Ammon's horn (tissue), 1 donor: Measurements from ENCODE around the gene SLC25A26.
"Not testable (repeated sequence)": the region's sequence is repeated elsewhere in the genome, so short reads cannot be mapped to it uniquely, and the experiment has no call there.

Experiments used
- DNase-seq: peaks from one replicate; pipeline ENCODE4 v3.0.0-alpha.2; 2016; ENCODE audit warnings: low spot score

SLC25A26 gene, protein sequence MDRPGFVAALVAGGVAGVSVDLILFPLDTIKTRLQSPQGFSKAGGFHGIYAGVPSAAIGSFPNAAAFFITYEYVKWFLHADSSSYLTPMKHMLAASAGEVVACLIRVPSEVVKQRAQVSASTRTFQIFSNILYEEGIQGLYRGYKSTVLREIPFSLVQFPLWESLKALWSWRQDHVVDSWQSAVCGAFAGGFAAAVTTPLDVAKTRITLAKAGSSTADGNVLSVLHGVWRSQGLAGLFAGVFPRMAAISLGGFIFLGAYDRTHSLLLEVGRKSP

GRCh38 chr3:66220602-66221377 is at the start of gene SLC25A26:
TSS of gene SLC25A26 (plus strand) at chr3:66221001. CDS start at chr3:66221095, 94 bp downstream.
- DNase-seq: peak; percentile 96

DNA sequence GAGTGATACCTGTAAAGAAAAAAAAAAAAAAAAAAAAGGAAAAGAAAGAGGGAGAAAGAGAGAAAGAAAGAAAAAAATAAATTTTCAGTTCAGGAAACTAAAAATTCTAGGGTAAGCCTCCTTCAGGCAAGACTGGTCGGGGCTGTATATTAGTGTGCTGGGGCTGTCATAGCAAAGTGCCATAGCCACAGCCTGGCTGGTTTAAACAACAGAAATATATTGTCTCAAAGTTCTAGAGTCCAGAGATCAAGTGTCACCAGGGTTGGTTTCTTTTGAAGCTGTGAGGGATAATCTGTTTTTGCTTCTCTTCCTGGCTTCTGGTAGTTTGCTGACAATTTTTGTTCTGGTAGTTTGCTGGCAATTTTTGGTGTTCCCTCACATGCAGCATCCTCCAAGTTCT is 48.4 kb upstream of the SLC25A26 start:
- no peak for DNase-seq

DNA sequence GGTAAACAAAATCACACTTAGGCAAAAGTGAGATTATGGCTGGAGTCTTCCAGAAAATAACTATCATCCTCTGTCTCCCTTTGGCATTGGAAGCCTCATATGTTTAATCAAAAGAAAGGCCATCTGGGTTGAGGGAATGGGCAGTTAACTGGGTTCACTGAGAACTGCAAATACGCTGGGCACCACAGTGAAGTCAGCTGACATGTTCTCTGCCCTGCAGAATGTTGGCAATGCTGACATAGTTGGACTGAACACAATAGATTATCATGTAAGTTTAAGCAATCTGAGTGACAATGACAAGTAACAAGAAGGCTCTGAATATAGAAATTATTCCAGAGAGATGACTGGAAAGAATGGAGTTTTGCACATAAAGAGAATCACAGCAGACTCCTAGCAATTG is 43.8 kb upstream of the SLC25A26 start:
- DNase-seq: peak; percentile 61

GRCh38 chr3:66178206-66178605 is 42.6 kb upstream of the SLC25A26 start:
- no peak for DNase-seq

- DNase-seq: peak; percentile 39
These were observed 41.0 kb upstream of the SLC25A26 start for GRCh38 chr3:66179793-66180192.

DNA sequence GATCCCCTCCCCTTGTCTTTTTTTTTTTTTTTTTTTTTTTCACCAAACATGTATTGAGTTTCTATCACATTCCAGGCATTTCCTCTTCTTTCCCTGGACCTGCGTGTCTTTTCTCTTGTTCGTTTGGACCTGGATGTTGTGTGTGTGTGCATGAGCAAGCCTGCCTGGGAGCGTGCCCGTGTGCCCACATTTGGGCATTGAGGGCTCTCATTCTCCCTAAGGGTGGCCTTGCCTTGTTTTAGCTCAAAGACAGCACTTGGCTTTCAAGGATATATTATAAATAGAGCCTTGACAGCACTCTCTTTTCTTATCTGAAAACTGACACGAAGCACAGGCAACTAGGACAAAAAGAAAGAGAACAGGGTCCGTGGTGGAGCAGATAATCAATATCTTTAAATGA is 39.0 kb upstream of the SLC25A26 start:
- no peak for DNase-seq

DNA sequence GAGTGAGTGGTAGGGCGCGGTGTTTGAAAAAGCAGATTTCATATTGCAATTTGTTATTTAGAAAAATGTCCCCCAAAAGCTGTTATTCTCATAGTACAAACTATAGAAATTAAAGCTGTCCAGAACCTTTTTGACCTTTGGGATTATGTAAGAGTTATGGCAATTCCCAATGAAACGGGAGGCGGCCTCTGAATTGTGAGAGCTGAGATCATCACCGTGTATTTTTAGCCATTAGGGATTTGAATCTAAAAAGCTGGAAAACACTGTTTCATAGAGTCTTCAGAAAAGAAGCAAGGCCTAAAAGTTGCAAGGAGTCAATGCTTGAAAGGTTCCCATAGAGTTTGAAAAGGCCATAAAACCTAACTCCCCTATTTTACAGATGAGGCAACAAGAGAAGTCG is 38.6 kb upstream of the SLC25A26 start:
- DNase-seq: no peak

GRCh38 chr3:66186545-66186944 is 34.3 kb upstream of the SLC25A26 start:
- no peak for DNase-seq

DNA sequence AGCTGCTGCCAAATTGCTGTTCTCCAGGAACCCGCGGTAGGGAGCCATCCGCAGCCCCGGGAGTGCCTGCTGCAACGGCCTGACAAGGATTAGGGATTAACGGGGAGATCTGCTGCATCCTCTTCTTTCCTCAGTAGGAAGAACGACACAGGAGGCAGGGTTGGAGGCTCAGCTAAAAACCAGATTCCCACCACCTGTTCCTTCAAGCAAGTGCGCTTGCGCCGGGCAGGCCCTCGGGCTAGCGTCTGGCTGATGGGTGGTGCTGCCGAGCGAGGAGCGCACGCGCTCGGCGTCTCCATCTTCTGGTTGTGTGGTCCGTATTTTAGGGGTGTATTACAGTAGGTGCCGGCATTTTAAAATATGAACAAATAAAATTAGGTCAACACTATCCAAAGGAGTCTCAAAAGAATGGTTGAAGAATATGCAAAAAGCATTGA is 25.4 kb upstream of the SLC25A26 start:
- DNase-seq: peak; percentile 85

DNA sequence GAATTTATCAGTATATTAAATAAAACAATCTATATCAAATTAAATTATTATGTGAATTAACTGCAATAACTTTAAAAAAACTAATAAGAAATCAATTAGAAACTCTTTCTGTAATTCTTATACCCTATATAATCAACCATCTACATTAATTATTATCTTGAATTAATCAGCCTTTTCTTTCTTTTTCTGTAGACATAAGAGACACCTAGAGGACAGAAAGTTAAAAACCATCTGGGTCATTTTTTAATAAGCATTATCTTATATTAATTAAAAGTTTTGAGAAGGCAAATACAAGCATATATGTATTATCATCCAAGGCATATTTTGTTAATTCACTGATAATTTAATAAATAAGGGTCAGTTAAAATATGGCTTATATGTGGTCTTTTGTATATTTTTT is 24.2 kb upstream of the SLC25A26 start:
- DNase-seq: no peak

- no peak for DNase-seq
These were observed 22.2 kb upstream of the SLC25A26 start for GRCh38 chr3:66198437-66199088.

- no peak for DNase-seq
These were observed 21.7 kb upstream of the SLC25A26 start for GRCh38 chr3:66199089-66199473.

- DNase-seq: no peak
These were observed 20.7 kb upstream of the SLC25A26 start for GRCh38 chr3:66200147-66200546.

GRCh38 chr3:66200786-66201185 is 20.0 kb upstream of the SLC25A26 start:
- DNase-seq: no peak

DNA sequence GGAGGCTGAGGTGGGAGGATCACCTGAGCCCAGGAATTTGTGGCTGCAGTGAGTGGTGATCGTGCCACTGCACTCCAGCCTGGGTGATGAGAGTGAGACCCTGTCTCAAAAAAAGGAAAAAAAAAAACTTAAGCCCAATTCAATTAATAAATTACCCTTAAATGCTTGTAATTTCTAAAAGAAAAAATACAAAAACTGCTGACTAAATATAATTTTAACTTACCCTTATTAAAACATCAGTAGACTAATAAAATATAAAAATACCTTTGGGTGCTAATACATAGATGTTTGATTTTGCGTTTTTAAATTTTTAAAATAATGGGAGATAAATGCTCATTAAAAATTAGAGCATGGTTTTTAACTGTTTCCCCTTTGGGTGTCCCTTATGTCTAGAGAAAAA is 17.5 kb upstream of the SLC25A26 start:
- DNase-seq: no peak

DNA sequence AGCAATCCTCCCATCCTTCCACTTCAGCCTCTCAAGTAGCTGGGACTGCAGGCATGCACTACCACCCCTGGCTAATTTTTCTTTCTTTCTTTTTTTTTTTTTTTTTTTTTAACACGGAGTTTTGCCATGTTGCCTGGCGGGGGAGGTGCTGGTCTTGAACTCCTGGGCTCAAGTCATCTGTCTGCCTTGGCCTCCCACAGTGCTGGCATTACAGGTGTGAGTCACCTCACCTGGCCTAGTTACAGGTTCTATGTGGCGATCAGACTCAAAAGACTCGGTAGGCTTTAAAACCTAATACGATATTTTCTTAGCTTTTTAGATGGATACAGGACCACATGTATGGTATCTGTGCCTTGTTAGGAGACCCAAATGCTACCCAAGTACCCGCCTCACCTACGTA is 14.0 kb upstream of the SLC25A26 start:
- no peak for DNase-seq

GRCh38 chr3:66208189-66208588 is 12.6 kb upstream of the SLC25A26 start:
- no peak for DNase-seq

DNA sequence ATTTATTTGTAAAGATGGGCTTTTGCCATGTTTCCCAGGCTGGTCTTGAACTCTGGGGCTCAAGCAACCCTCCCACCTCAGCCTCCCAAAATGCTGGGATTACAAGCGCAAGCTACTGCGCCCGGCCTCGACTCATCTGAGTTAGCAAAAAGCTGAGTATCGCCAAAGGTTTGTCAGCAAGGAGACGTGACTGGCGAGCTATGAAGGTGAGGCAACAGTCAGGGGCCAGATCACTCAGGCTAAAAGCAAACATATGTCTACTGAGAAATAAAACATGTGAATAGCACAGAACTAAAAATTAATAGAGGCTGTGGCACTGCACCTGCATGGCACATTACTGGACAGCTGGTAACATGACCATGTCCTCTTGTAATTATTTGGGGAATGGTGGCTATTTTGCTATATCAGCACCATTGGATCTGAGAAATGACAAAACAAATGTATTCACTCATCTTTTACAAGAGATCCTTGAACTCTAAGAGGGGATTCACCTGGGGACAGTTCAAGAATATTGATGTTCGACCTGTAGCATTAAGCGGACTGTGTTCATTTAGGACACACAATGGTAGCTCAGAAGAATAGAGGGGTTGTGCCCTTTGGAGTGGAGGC is 10.0 kb upstream of the SLC25A26 start:
- no peak for DNase-seq

DNA sequence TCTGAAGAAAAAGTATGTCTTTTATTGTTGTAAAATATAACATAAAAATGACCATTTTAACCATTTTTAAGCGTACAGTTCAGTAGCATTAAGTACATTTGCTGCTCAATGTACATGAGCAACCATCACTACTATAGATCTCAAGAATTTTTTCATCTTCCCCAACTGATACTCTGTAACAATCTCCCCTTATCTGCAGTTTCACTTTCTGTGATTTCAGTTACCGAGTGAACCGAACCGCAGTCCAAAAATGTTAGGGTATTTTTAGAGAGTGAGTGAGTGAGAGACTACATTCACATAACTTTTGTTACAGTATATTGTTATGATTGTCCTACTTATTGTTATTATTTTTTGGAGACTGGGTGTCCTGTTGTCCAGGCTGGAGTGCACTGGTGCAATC is 9.0 kb upstream of the SLC25A26 start:
- DNase-seq: no peak

DNA sequence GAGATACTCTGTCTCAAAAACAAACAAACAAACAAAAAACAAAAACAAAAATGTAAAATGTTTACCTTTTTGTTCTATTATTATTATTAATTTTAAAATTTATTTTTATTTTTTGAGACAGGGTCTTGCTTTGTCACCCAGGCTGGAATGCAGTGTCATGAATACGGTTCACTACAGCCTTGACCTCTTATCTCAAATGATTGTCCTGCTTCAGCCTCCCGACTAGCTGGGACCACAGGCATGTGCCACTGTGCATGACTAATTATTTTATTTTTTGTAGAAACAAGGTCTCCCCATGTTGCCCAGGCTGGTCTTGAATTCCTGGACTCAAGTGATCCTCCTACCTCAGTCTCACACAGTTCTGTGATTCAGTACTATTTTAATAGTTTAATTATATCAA is 5.7 kb upstream of the SLC25A26 start:
- no peak for DNase-seq

GRCh38 chr3:66220066-66220465 is 735 bp upstream of the SLC25A26 start:
- no peak for DNase-seq

DNA sequence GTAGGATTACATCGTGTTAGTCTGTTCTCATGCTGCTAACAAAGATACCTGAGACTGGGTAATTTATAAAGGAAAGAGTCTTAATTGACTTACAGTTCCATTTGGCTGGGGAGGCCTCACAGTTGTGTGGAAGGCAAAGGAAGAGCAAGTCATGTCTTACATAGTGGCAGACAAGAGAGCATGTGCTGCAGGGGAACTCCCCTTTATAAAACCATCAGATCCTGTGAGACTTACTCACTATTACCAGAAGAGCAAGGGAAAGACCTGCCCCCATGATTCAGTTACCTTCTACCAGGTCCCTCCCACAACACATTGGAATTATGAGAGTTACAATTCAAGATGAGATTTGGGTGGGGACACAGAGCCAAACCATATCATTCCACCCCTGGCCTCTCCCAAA is 3.4 kb downstream of the SLC25A26 start:
- no peak for DNase-seq

DNA sequence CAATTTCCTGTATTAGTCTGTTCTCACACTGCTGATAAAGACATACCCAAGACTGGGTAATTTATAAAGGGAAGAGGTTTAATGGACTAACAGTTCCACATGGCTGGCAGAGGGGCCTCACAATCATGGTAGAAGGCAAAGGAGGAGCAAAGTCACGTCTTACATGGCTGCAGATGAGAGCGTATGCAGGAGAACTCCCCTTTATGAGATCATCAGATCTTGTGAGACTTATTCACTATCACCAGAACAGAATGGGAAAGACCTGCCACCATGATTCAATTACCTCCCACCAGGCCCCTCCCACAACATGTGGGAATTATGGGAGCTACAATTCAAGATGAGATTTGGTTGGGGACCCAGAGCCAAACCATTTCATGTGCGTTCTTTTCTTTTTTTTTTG is 5.3 kb downstream of the SLC25A26 start:
- DNase-seq: not testable (repeated sequence)
